SK-N-SH treated with all-trans-retinoic acid at 6 μM for 48 hours (cell line): Measurements from ENCODE around the gene EIF3A.

Source experiments
- ATAC-seq: fragments of 200-7000 bp; cut with Tn5 transposase; 3 replicates; pipeline ENCODE4 v1.9.1; 2020; ENCODE audit warnings: mild to moderate bottlenecking, moderate library complexity
- ARNTL ChIP-seq: fragments of 450-650 bp; formaldehyde crosslinking; IDR thresholded peaks from 2 replicates; pipeline ENCODE4 v1.5.0; 2020; ENCODE audit warnings: low read depth, mild to moderate bottlenecking, moderate library complexity, borderline replicate concordance
- BACH2 ChIP-seq: fragments of 250-450 bp; sonication (Bioruptor Pico); IDR thresholded peaks from 2 replicates; pipeline ENCODE4 v1.9.0; 2021; ENCODE audit warnings: mild to moderate bottlenecking, borderline replicate concordance
- CSDC2 ChIP-seq: fragments of 250-450 bp; sonication (Bioruptor Pico); IDR thresholded peaks from 2 replicates; pipeline ENCODE4 v1.5.0; 2020; ENCODE audit warnings: mild to moderate bottlenecking, moderate library complexity
- ESRRG ChIP-seq: fragments of 250-450 bp; sonication (Bioruptor Pico); IDR thresholded peaks from 2 replicates; pipeline ENCODE4 v1.6.1; 2021; ENCODE audit warnings: mild to moderate bottlenecking
- GLIS3 ChIP-seq: fragments of 250-450 bp; sonication (Bioruptor Pico); IDR thresholded peaks from 2 replicates; pipeline ENCODE4 v1.5.0; 2020; ENCODE audit warnings: mild to moderate bottlenecking, moderate library complexity
- ISL1 ChIP-seq: fragments of 250-450 bp; sonication (Bioruptor Pico); IDR thresholded peaks from 2 replicates; pipeline ENCODE4 v2.1.2; 2022; ENCODE audit warnings: mild to moderate bottlenecking, moderate library complexity
- OSR1 ChIP-seq: fragments of 250-450 bp; sonication (Bioruptor Pico); IDR thresholded peaks from 2 replicates; pipeline ENCODE4 v1.8.0; 2022; ENCODE audit warnings: moderate library complexity, mild to moderate bottlenecking, inconsistent platforms
- RARB ChIP-seq: fragments of 250-450 bp; sonication (Bioruptor Pico); IDR thresholded peaks from 2 replicates; pipeline ENCODE4 v1.8.0; 2021; ENCODE audit warnings: mild to moderate bottlenecking, moderate library complexity
- SNAI2 ChIP-seq: fragments of 250-450 bp; sonication (Bioruptor Pico); IDR thresholded peaks from 2 replicates; pipeline ENCODE4 v1.5.0; 2020; ENCODE audit warnings: mild to moderate bottlenecking, moderate library complexity
- TCF4 ChIP-seq: fragments of 250-450 bp; sonication (Bioruptor Pico); IDR thresholded peaks from 2 replicates; pipeline ENCODE4 v1.8.0; 2021; ENCODE audit warnings: mild to moderate bottlenecking, moderate library complexity, borderline replicate concordance
- TOX ChIP-seq: fragments of 250-450 bp; sonication (Bioruptor Pico); IDR thresholded peaks from 2 replicates; pipeline ENCODE4 v1.8.0; 2021; ENCODE audit warnings: mild to moderate bottlenecking, moderate library complexity, borderline replicate concordance
- ZC3H10 ChIP-seq: fragments of 250-450 bp; sonication (Bioruptor Pico); IDR thresholded peaks from 2 replicates; pipeline ENCODE4 v1.5.1; 2021; ENCODE audit warnings: mild to moderate bottlenecking, moderate library complexity
- ZFP3 ChIP-seq: fragments of 250-450 bp; sonication (Bioruptor Pico); IDR thresholded peaks from 2 replicates; pipeline ENCODE4 v1.5.0; 2020; ENCODE audit warnings: mild to moderate bottlenecking, moderate library complexity
- ZFP30 ChIP-seq: fragments of 450-650 bp; formaldehyde crosslinking; IDR thresholded peaks from 2 replicates; pipeline ENCODE4 v1.5.0; 2022; ENCODE audit warnings: mild to moderate bottlenecking, moderate library complexity
- ZNF565 ChIP-seq: fragments of 450-650 bp; formaldehyde crosslinking; conservative IDR thresholded peaks from 2 replicates; pipeline ENCODE4 v1.5.0; 2020; ENCODE audit warnings: low read depth, mild to moderate bottlenecking, moderate library complexity
- ZNF70 ChIP-seq: fragments of 450-650 bp; formaldehyde crosslinking; IDR thresholded peaks from 2 replicates; pipeline ENCODE4 v1.5.0; 2020; ENCODE audit warnings: mild to moderate bottlenecking, moderate library complexity
- ZNF8 ChIP-seq: fragments of 450-650 bp; formaldehyde crosslinking; IDR thresholded peaks from 2 replicates; pipeline ENCODE4 v1.5.0; 2020; ENCODE audit warnings: mild to moderate bottlenecking, moderate library complexity
- TF ChIP-seq, protein P1 (sequence below): fragments of 250-450 bp; sonication (Bioruptor Pico); IDR thresholded peaks from 2 replicates; pipeline ENCODE4 v1.5.1; 2020; ENCODE audit warnings: low read depth, mild to moderate bottlenecking, moderate library complexity
- TF ChIP-seq, protein P2 (sequence below): fragments of 250-450 bp; sonication (Bioruptor Pico); IDR thresholded peaks from 2 replicates; pipeline ENCODE4 v1.5.1; 2021; ENCODE audit warnings: mild to moderate bottlenecking, moderate library complexity
- TF ChIP-seq, protein P3 (sequence below): fragments of 250-450 bp; sonication (Bioruptor Pico); IDR thresholded peaks from 2 replicates; pipeline ENCODE4 v1.8.0; 2020; ENCODE audit warnings: mild to moderate bottlenecking, moderate library complexity, borderline replicate concordance
- TF ChIP-seq, protein P4 (sequence below): fragments of 250-450 bp; sonication (Bioruptor Pico); IDR thresholded peaks from 2 replicates; pipeline ENCODE4 v1.8.0; 2021; ENCODE audit warnings: low read depth, mild to moderate bottlenecking, moderate library complexity, borderline replicate concordance

EIF3A gene

DNA sequence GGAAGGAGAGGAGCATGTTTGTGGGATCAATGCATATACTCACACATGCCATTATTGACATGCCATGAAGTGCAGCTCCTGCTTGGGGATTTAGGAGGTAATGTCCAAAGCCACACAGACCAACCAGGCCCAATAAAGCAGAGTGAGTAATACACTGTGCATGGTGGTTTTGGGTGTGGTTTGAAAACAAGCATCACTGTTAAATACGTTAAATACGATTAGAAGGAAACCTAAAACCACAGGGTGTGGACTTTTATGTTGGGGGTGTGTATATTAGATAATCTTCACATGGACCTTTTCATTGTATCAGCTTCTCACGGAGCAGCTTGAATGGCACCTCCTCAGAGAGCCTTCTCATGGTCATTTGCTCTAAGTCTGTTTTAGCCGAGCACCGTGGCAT is 10.4 kb upstream of the EIF3A start (continued):
- TF ChIP-seq ZNF70 (CRISPR knock-in tag) = no peak

DNA sequence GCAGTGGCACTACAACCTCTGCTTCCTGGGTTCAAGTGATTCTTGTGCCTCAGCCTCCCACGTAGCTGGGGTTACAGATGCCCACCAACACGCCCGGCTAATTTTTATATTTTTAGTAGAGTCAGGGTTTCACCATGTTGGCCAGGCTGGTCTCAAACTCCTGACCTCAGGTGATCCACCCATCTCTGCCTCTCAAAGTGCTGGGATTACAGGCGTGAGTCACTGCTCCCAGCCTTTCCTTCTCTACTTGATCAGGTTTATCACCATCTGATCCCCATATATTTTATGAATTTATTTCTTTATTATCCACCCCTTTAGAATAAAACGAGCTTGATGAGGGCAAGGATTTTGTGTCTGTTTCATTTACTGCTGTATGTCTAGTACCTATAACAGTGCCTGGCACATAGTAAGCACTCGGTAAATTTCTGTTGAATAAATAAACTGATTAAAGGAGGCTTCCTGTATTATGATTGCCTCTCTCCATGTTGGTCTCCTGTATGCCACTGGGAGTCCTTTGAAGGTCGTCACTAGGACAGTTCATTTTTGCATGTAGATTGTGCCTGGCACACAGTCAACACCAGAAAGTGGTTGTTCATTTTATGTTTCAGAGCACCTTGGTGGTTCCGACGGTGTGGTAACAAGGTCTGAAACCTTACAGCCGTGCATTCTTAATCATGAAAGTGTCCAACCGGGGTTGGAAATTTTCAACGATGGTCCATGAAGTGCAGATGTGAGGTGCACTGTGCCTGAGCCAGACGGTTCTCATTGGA is 9.6 kb upstream of the EIF3A start:
- no peak for TF ChIP-seq ZNF70 (CRISPR knock-in tag)
- TF ChIP-seq ESRRG (CRISPR knock-in tag) = no peak
- TF ChIP-seq CSDC2 (CRISPR knock-in tag) = no peak
- no peak for TF ChIP-seq OSR1 (CRISPR knock-in tag)
- TF ChIP-seq ZNF565 (CRISPR knock-in tag) = no peak
- TF ChIP-seq, protein P1, sequence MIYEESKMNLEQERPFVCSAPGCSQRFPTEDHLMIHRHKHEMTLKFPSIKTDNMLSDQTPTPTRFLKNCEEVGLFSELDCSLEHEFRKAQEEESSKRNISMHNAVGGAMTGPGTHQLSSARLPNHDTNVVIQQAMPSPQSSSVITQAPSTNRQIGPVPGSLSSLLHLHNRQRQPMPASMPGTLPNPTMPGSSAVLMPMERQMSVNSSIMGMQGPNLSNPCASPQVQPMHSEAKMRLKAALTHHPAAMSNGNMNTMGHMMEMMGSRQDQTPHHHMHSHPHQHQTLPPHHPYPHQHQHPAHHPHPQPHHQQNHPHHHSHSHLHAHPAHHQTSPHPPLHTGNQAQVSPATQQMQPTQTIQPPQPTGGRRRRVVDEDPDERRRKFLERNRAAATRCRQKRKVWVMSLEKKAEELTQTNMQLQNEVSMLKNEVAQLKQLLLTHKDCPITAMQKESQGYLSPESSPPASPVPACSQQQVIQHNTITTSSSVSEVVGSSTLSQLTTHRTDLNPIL (CRISPR knock-in tag) = no peak
- TF ChIP-seq, all 23 proteins: peak for 0
- ATAC-seq = no peak

DNA sequence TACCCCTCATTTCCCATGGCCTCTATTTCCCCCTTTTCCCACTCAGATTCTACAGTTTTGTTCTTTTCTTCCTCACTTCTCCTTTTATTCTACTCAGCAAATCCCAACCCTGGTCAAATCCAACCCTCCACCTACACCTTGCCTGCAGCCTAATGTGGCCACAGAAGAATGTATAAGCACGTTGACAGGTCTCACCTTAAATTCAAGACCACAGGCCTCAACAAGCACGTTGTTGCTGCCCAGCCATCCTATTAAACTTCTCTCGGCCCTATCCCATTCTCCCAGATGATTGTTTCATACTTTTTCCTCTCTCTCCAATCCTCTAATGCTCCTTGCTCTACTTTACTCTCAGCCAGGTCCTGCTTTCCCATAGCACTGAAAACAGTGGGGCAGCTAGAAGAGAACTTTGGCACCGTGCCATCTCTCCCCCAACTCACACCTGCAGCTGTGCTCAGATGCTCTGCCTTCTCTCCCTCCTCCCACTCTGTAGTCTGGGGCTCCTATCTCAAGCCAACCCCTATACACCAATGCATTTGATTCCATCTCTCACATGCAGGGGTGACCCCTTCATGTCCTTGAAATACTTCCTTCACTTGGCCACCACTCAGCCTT is 6.8 kb upstream of the EIF3A start:
- no peak for ATAC-seq
- TF ChIP-seq SNAI2 (CRISPR knock-in tag) = no peak
- TF ChIP-seq ESRRG (CRISPR knock-in tag) = no peak
- TF ChIP-seq, protein P2, sequence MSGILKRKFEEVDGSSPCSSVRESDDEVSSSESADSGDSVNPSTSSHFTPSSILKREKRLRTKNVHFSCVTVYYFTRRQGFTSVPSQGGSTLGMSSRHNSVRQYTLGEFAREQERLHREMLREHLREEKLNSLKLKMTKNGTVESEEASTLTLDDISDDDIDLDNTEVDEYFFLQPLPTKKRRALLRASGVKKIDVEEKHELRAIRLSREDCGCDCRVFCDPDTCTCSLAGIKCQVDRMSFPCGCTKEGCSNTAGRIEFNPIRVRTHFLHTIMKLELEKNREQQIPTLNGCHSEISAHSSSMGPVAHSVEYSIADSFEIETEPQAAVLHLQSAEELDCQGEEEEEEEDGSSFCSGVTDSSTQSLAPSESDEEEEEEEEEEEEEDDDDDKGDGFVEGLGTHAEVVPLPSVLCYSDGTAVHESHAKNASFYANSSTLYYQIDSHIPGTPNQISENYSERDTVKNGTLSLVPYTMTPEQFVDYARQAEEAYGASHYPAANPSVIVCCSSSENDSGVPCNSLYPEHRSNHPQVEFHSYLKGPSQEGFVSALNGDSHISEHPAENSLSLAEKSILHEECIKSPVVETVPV (CRISPR knock-in tag) = no peak
- no peak for TF ChIP-seq RARB (CRISPR knock-in tag)
- TF ChIP-seq OSR1 (CRISPR knock-in tag) = no peak
- no peak for TF ChIP-seq CSDC2 (CRISPR knock-in tag)
- TF ChIP-seq ZFP30 = no peak
- TF ChIP-seq, protein P3, sequence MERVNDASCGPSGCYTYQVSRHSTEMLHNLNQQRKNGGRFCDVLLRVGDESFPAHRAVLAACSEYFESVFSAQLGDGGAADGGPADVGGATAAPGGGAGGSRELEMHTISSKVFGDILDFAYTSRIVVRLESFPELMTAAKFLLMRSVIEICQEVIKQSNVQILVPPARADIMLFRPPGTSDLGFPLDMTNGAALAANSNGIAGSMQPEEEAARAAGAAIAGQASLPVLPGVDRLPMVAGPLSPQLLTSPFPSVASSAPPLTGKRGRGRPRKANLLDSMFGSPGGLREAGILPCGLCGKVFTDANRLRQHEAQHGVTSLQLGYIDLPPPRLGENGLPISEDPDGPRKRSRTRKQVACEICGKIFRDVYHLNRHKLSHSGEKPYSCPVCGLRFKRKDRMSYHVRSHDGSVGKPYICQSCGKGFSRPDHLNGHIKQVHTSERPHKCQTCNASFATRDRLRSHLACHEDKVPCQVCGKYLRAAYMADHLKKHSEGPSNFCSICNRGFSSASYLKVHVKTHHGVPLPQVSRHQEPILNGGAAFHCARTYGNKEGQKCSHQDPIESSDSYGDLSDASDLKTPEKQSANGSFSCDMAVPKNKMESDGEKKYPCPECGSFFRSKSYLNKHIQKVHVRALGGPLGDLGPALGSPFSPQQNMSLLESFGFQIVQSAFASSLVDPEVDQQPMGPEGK (CRISPR knock-in tag) = no peak
- TF ChIP-seq TCF4 (CRISPR knock-in tag) = no peak
- no peak for TF ChIP-seq ISL1 (CRISPR knock-in tag)
- TF ChIP-seq, protein P1 (CRISPR knock-in tag) = no peak
- TF ChIP-seq ARNTL = no peak
- TF ChIP-seq ZNF70 (CRISPR knock-in tag) = no peak
- TF ChIP-seq ZC3H10 (CRISPR knock-in tag) = no peak
- TF ChIP-seq, protein P4, sequence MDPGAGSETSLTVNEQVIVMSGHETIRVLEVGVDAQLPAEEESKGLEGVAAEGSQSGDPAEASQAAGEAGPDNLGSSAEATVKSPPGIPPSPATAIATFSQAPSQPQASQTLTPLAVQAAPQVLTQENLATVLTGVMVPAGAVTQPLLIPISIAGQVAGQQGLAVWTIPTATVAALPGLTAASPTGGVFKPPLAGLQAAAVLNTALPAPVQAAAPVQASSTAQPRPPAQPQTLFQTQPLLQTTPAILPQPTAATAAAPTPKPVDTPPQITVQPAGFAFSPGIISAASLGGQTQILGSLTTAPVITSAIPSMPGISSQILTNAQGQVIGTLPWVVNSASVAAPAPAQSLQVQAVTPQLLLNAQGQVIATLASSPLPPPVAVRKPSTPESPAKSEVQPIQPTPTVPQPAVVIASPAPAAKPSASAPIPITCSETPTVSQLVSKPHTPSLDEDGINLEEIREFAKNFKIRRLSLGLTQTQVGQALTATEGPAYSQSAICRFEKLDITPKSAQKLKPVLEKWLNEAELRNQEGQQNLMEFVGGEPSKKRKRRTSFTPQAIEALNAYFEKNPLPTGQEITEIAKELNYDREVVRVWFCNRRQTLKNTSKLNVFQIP (CRISPR knock-in tag) = no peak
- TF ChIP-seq TOX (CRISPR knock-in tag) = no peak
- TF ChIP-seq GLIS3 (CRISPR knock-in tag) = no peak
- no peak for TF ChIP-seq ZFP3 (CRISPR knock-in tag)
- TF ChIP-seq BACH2 (CRISPR knock-in tag) = no peak
- TF ChIP-seq, all 23 proteins: peak for 0

DNA sequence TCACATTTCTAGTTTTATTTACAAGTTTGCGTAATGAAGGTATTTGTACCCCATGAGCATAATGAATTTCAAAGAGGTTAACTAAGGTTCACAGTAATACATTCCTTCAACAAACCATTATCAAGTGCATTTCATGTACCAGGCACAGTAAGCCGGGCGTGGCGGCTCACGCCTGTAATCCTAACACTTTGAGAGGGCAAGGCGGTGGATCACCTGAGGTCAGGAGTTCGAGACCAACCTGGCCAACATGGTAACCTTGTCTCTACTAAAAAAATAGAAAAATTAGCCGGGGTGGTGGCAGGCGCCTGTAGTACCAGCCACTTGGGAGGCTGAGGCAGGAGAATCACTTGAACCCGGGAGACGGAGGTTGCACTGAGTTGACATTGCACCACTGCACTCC is 4.3 kb upstream of the EIF3A start:
- no peak for ATAC-seq
- no peak for TF ChIP-seq SNAI2 (CRISPR knock-in tag)
- no peak for TF ChIP-seq TCF4 (CRISPR knock-in tag)
- TF ChIP-seq ZNF8 (CRISPR knock-in tag) = no peak
- TF ChIP-seq, protein P2 (CRISPR knock-in tag) = no peak
- TF ChIP-seq ZFP3 (CRISPR knock-in tag) = no peak
- no peak for TF ChIP-seq ZFP30
- TF ChIP-seq ARNTL = no peak
- no peak for TF ChIP-seq ISL1 (CRISPR knock-in tag)
- no peak for TF ChIP-seq ESRRG (CRISPR knock-in tag)
